Memory B cell (primary cell): Measurements from ENCODE around the gene F13B.
"Not testable (repeated sequence)": the region's sequence is repeated elsewhere in the genome, so short reads cannot be mapped to it uniquely, and the experiment has no call there.

Experiments
- ATAC-seq: fragments of 150-1000 bp; cut with Tn5 transposase; 2 replicates; pipeline ENCODE4 v1.10.0; 2021; ENCODE audit warnings: low read depth, mild to moderate bottlenecking, moderate library complexity
- DNase-seq, 2 donors: peaks; one replicate each; pipeline ENCODE4 v3.0.0; 2022; ENCODE audit warnings: low spot score in 2 of 2
- H3K27ac Mint-ChIP-seq: one replicate; pipeline ENCODE4 v1.8.0; 2022; ENCODE audit warnings: mild to moderate bottlenecking, moderate library complexity, mixed read lengths
- H3K27me3 Mint-ChIP-seq: one replicate; pipeline ENCODE4 v1.8.0; 2022; ENCODE audit warnings: mixed read lengths
- H3K36me3 Mint-ChIP-seq: one replicate; pipeline ENCODE4 v1.8.0; 2022; ENCODE audit warnings: mild to moderate bottlenecking, mixed read lengths
- H3K4me1 Mint-ChIP-seq: one replicate; pipeline ENCODE4 v1.8.0; 2022; ENCODE audit warnings: mixed read lengths
- H3K4me3 Mint-ChIP-seq: one replicate; pipeline ENCODE4 v1.8.0; 2022; ENCODE audit warnings: mild to moderate bottlenecking, moderate library complexity, mixed read lengths
- H3K9me3 Mint-ChIP-seq: one replicate; pipeline ENCODE4 v1.8.0; 2022; ENCODE audit warnings: mixed read lengths

Gene F13B, protein sequence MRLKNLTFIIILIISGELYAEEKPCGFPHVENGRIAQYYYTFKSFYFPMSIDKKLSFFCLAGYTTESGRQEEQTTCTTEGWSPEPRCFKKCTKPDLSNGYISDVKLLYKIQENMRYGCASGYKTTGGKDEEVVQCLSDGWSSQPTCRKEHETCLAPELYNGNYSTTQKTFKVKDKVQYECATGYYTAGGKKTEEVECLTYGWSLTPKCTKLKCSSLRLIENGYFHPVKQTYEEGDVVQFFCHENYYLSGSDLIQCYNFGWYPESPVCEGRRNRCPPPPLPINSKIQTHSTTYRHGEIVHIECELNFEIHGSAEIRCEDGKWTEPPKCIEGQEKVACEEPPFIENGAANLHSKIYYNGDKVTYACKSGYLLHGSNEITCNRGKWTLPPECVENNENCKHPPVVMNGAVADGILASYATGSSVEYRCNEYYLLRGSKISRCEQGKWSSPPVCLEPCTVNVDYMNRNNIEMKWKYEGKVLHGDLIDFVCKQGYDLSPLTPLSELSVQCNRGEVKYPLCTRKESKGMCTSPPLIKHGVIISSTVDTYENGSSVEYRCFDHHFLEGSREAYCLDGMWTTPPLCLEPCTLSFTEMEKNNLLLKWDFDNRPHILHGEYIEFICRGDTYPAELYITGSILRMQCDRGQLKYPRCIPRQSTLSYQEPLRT

DNA sequence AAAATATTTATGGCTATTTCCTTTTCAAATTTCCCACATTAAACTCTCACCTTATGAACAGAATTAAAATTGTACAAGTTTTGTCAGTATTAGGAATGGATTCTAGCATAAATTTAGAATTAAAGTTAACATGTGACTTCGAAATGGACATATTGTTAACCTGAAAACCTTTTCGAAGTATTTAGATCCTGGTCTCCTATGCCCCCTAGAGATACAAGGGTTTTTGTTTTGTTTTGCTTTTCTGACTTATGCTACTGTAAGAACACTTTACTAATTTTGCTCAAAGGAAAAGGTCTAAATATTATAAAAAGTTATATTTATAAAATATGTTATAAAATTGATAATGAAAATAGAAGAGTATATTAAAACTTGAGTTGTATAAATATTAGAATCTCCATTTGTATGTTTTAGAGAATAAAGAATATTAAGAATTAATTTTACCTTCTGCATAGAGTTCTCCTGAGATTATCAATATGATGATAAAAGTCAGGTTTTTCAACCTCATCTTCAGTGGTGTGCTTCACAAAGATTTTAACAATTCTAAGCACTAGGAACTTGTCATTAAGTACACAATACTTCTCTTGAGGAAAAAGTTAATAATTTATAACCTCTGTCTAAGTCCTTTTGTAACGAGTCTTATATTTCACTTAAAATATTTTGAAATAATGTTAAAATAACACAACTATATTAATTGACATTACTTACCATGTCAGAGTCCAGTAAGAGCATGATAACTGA is at the start of gene F13B:
F13B (minus strand) TSS at position 542 of the 738 bp plus-strand sequence; CDS start at position 505, 37 bp downstream.
- Mint-ChIP-seq H3K9me3 (no peaks in the 10 kb centered on the region), H3K4me3 (no peak within 1 kb of the TSS), H3K27ac (no peak within 1 kb of the TSS), H3K4me1 (no peaks in the 10 kb centered on the region), H3K27me3 (peaks cover 1% of the 10 kb centered on the region), H3K36me3 (no peaks in the 10 kb centered on the region)
- DNase-seq (no peak), ATAC-seq (no peak)

DNA sequence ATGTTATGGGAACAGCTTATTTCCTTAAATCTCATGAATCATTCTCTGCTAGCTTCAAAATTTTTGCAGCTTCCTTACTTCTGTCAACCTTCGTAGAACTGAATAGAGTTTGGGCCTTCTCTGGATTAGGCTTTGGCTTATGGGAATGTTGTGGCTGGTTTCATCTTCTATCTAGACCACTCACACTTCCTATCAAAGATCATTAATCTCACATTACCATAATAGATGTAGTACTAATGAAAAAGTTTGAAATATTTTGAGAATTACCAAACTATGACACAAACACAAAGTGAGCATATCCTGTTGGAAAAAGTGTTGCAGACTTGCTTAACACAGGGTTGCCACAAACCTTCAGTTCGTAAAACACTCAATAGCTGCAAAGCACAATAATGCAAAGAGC is 49.1 kb upstream of the F13B start:
- Mint-ChIP-seq H3K9me3 (no peaks in the 10 kb centered on the region), H3K36me3 (no peaks in the 10 kb centered on the region), H3K4me1 (no peaks in the 10 kb centered on the region), H3K4me3 (no peak overlapping the region), H3K27ac (no peak overlapping the region), H3K27me3 (no peaks in the 10 kb centered on the region)
- DNase-seq: no peak
- no peak for ATAC-seq

DNA sequence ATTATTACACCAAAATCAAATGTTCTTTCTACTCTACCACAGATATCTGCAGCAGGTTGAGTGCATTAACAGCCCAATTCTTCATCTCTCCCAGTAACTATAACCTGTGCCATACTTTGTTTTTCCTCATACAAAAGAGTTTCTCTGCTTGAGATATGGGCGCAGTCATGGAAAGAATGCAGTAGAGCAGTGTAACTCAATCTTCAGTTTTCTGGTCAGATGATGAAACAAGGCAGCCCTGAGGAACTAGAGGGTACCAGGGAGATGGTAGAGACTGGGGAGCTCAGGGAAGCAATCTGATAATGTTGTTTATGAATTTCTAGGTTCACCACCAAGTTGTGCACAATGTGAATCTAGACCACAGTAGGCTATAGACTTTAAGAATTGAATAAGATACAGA is 39.8 kb upstream of the F13B start:
- H3K36me3 Mint-ChIP-seq: no peaks in the 10 kb centered on the region
- ATAC-seq: no peak
- H3K4me3 Mint-ChIP-seq: no peak overlapping the region
- DNase-seq: no peak
- no peaks in the 10 kb centered on the region for H3K27me3 Mint-ChIP-seq
- no peaks in the 10 kb centered on the region for H3K4me1 Mint-ChIP-seq
- H3K27ac Mint-ChIP-seq: no peak overlapping the region
- no peaks in the 10 kb centered on the region for H3K9me3 Mint-ChIP-seq

DNA sequence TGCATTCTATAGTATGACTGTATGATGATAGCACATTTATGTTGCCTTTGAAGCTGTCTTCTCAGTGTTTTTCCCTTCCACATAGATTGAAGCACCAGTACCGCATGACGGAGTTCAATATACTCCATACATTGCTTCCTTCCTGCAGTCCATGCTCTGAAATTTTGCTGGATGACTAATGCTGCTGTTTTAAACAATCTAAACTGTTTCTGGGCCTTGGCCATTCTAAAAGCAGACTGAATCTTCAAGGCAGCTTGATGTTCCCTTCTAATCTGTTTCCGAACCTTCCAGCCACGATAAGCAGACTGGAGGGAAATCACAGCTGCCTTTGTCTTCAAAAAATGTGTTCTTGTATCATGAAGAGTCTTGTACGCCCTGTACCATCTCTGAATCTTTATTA is 36.2 kb upstream of the F13B start:
- H3K4me3 Mint-ChIP-seq: no peak overlapping the region
- no peaks in the 10 kb centered on the region for H3K4me1 Mint-ChIP-seq
- no peaks in the 10 kb centered on the region for H3K9me3 Mint-ChIP-seq
- H3K27me3 Mint-ChIP-seq: no peaks in the 10 kb centered on the region
- ATAC-seq: no peak
- H3K36me3 Mint-ChIP-seq: no peaks in the 10 kb centered on the region
- DNase-seq: no peak
- no peak overlapping the region for H3K27ac Mint-ChIP-seq

- no peak overlapping the region for H3K27ac Mint-ChIP-seq
- no peaks in the 10 kb centered on the region for H3K36me3 Mint-ChIP-seq
- H3K4me1 Mint-ChIP-seq: no peaks in the 10 kb centered on the region
- no peak overlapping the region for H3K4me3 Mint-ChIP-seq
- DNase-seq (no peak), ATAC-seq (no peak)
- H3K27me3 Mint-ChIP-seq: no peaks in the 10 kb centered on the region
- H3K9me3 Mint-ChIP-seq: no peaks in the 10 kb centered on the region
These were observed 34.9 kb upstream of the F13B start for GRCh38 chr1:197101978-197102377.

DNA sequence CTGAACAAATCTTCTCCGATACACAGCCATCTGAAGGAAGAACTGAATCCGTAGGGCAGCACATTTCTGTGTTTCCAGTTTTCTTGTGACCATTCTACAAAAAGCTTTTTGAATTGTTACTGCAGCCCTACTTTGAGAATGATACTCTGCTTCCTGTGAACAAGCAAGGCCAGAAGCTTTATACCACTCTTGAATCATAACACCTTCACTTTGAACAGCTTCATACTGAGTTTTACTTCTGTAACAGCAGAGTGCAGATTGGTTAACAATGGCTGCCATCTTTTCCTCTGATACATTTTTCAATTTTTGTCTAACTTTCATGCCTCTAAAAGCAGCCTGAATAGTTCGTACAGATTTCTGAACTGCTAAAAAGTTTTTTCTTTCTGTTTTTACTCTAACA is 33.6 kb upstream of the F13B start:
- Mint-ChIP-seq H3K9me3 (no peaks in the 10 kb centered on the region), H3K27ac (no peak overlapping the region), H3K4me3 (no peak overlapping the region), H3K27me3 (no peaks in the 10 kb centered on the region), H3K36me3 (no peaks in the 10 kb centered on the region), H3K4me1 (no peaks in the 10 kb centered on the region)
- ATAC-seq (no peak), DNase-seq (no peak)

DNA sequence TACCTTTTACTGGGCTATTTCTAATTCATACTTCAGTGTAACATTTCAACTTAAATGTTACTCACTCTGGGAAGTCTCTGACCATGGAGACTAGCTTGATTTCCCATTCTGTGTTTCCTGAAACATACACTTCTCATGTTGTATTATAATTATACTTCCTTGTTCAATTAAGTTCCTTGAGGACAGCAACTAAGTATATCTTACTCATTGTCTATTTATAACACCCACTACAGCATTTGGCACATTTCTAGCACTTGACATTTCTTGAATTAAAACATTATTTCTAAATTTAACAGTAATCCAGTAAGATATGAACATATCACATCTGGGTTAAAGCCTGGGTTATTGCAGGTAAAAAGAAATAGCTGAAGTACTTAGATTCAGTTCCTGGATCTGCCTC is 32.4 kb upstream of the F13B start:
- DNase-seq (no peak), ATAC-seq (no peak)
- Mint-ChIP-seq H3K27ac (no peak overlapping the region), H3K9me3 (no peaks in the 10 kb centered on the region), H3K4me3 (no peak overlapping the region), H3K27me3 (no peaks in the 10 kb centered on the region), H3K36me3 (no peaks in the 10 kb centered on the region), H3K4me1 (no peaks in the 10 kb centered on the region)

- not testable (repeated sequence) for DNase-seq, H3K27me3 Mint-ChIP-seq, H3K4me1 Mint-ChIP-seq, H3K27ac Mint-ChIP-seq, H3K36me3 Mint-ChIP-seq, ATAC-seq, H3K4me3 Mint-ChIP-seq, H3K9me3 Mint-ChIP-seq
These were observed 29.9 kb upstream of the F13B start for GRCh38 chr1:197096971-197097370.

- Mint-ChIP-seq H3K9me3 (no peaks in the 10 kb centered on the region), H3K36me3 (no peaks in the 10 kb centered on the region), H3K27ac (no peak overlapping the region), H3K4me1 (no peaks in the 10 kb centered on the region), H3K4me3 (no peak overlapping the region), H3K27me3 (no peaks in the 10 kb centered on the region)
- DNase-seq: no peak
- ATAC-seq: no peak
These were observed 29.1 kb upstream of the F13B start for GRCh38 chr1:197096137-197096536.

GRCh38 chr1:197093226-197093885 is 26.3 kb upstream of the F13B start:
- ATAC-seq: no peak
- no peak overlapping the region for H3K27ac Mint-ChIP-seq
- H3K9me3 Mint-ChIP-seq: no peaks in the 10 kb centered on the region
- no peaks in the 10 kb centered on the region for H3K27me3 Mint-ChIP-seq
- no peaks in the 10 kb centered on the region for H3K36me3 Mint-ChIP-seq
- no peaks in the 10 kb centered on the region for H3K4me1 Mint-ChIP-seq
- no peak for DNase-seq
- H3K4me3 Mint-ChIP-seq: no peak overlapping the region

DNA sequence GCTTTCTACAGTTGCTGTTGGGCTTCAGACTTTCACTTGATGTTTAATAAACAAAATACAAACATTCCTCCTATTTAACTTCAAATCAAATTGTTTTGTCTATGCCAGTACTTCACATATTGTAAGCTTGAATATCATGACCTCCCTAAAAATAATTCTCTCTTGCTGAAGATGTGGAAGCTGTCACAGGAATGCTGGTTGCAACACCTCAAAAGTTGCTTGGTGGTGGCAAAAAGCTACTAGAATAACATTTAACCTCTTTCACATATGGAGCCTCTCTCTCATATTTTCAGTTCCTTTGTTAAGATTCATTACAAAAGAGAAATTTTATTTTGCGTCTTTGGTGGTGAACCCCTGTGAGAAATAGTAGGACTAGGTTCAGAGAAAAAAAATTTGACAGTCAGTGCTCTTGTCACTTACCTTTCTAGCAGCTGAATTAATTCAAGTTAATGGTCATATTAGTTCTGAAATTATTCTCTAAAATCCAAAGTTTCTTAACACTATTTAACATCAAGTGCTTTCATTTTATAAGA is 25.5 kb upstream of the F13B start:
- no peak overlapping the region for H3K4me3 Mint-ChIP-seq
- no peak for ATAC-seq
- H3K27me3 Mint-ChIP-seq: no peaks in the 10 kb centered on the region
- H3K36me3 Mint-ChIP-seq: no peaks in the 10 kb centered on the region
- no peak for DNase-seq
- no peaks in the 10 kb centered on the region for H3K9me3 Mint-ChIP-seq
- H3K4me1 Mint-ChIP-seq: no peaks in the 10 kb centered on the region
- no peak overlapping the region for H3K27ac Mint-ChIP-seq

DNA sequence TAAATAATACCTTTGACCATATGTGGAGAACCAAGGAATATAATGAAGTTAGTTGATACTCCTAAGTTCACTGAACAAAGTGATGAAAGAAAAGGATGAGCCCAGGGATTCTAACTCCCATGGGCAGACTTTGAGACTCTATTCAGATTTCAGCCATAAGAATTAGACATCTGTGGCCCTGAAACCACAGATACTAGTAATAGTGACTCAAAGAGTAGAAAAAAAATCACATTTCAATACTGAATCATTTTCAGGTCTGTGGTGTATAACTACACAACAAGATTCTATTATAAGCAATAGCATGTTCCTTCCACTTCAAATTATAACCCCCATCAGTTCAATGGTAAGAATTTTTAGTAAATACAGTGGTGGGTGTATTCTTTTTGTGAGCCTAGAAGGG is 16.4 kb upstream of the F13B start:
- H3K27me3 Mint-ChIP-seq: no peaks in the 10 kb centered on the region

GRCh38 chr1:197081117-197081753 is 14.2 kb upstream of the F13B start:
- peaks cover 4% of the 10 kb centered on the region for H3K36me3 Mint-ChIP-seq
- no peak overlapping the region for H3K27ac Mint-ChIP-seq
- DNase-seq (no peak), ATAC-seq (no peak)
- no peaks in the 10 kb centered on the region for H3K27me3 Mint-ChIP-seq
- peaks cover 7% of the 10 kb centered on the region for H3K9me3 Mint-ChIP-seq
- no peak overlapping the region for H3K4me3 Mint-ChIP-seq
- no peaks in the 10 kb centered on the region for H3K4me1 Mint-ChIP-seq

More for the DNA sequence above, 16.4 kb upstream of the F13B start:
- H3K27ac Mint-ChIP-seq: no peak overlapping the region
- no peaks in the 10 kb centered on the region for H3K4me1 Mint-ChIP-seq
- ATAC-seq: no peak
- peaks cover 4% of the 10 kb centered on the region for H3K36me3 Mint-ChIP-seq
- DNase-seq: no peak
- no peak overlapping the region for H3K4me3 Mint-ChIP-seq
- peaks cover 7% of the 10 kb centered on the region for H3K9me3 Mint-ChIP-seq
